ENCODE measurements around the gene KCMF1. TPM values are rescaled to one million over a fixed set of nuclear protein-coding genes. Genes with fewer than 3 reads are reported as not detected.

The KCMF1 gene
- polyA plus RNA-seq, 3 donors, result 22.5 to 52.9 (median 28.5) TPM

DNA sequence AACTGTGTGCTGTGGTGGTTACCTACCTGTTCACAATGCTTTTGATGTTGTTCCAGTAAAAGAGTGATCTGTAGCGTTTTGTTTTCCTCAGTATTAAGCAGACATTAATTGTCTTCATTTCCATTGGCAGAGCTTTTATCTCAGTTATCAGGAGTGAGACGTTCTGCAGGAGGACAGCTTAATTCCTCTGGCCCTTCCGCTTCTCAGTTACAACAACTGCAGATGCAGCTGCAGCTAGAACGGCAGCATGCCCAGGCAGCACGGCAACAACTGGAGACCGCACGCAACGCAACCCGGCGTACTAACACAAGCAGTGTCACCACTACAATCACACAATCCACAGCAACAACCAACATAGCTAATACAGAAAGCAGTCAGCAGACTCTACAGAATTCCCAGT, 78.3 kb downstream of the KCMF1 start:
- Histone ChIP-seq H3K9me3 (replicated peaks in 1 of 2; ENCODE audit: control insufficient read depth in 1 of 2, insufficient read depth in 1 of 2, low read length in 2 of 2) (no peaks in the 10 kb centered on the region), H4K20me1 (ENCODE audit: insufficient read depth, low read length) (peaks cover 4% of the 10 kb centered on the region), H3K27ac (ENCODE audit: low read depth in 1 of 2, low read length in 2 of 2) (peak overlapping the region in 1 of 2 donors; percentile 35), H3K4me2 (replicated peaks; ENCODE audit: extremely low read depth, low read length, poor library complexity, severe bottlenecking) (no peak overlapping the region), H2AFZ (ENCODE audit: insufficient read depth, low read depth, low read length, poor library complexity, severe bottlenecking) (no peak overlapping the region), H3K79me2 (ENCODE audit: insufficient read depth, low read length) (no peaks in the 10 kb centered on the region), H3K36me3 (replicated peaks in 1 of 2; ENCODE audit: control insufficient read depth in 1 of 2, insufficient read depth in 2 of 2, low read length in 2 of 2) (peaks cover 67 to 91% of the 10 kb centered on the region in 2 donors), H3K4me1 (ENCODE audit: control insufficient read depth in 1 of 2, insufficient read depth in 2 of 2, low read length in 2 of 2) (peaks cover 9 to 13% of the 10 kb centered on the region in 2 donors), H3K27me3 (ENCODE audit: control insufficient read depth in 2 of 2, insufficient read depth in 2 of 2, low read length in 2 of 2) (no peaks in the 10 kb centered on the region), H3K9ac (ENCODE audit: insufficient read depth, low read length, poor library complexity, severe bottlenecking) (no peak overlapping the region), H3K4me3 (replicated peaks in 1 of 3; ENCODE audit: low read depth in 2 of 3, low read length in 3 of 3) (no peak overlapping the region)
- WGBS (ENCODE audit: insufficient coverage), result 94% methylated on average over 2 of the region's 10 CpGs
- TF ChIP-seq, protein P1, sequence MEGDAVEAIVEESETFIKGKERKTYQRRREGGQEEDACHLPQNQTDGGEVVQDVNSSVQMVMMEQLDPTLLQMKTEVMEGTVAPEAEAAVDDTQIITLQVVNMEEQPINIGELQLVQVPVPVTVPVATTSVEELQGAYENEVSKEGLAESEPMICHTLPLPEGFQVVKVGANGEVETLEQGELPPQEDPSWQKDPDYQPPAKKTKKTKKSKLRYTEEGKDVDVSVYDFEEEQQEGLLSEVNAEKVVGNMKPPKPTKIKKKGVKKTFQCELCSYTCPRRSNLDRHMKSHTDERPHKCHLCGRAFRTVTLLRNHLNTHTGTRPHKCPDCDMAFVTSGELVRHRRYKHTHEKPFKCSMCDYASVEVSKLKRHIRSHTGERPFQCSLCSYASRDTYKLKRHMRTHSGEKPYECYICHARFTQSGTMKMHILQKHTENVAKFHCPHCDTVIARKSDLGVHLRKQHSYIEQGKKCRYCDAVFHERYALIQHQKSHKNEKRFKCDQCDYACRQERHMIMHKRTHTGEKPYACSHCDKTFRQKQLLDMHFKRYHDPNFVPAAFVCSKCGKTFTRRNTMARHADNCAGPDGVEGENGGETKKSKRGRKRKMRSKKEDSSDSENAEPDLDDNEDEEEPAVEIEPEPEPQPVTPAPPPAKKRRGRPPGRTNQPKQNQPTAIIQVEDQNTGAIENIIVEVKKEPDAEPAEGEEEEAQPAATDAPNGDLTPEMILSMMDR (IDR thresholded peaks at IDR 0.05), result no peak
- Mint-ChIP-seq H3K4me1 (peaks cover 13% of the 10 kb centered on the region), H3K4me3 (no peak overlapping the region), H3K36me3 (peaks cover 71 to 81% of the 10 kb centered on the region in 2 donors), H3K27ac (peak overlapping the region in 1 of 7 donors; percentile 46), H3K27me3 (ENCODE audit: low read depth in 3 of 3) (peaks cover 0 to 1% (median 0%) of the 10 kb centered on the region in 3 donors), H3K9me3 (no peaks in the 10 kb centered on the region)
- intact Hi-C loops (cut with micrococcal nuclease), result no loop called here
- DNase-seq, result no peak

DNA sequence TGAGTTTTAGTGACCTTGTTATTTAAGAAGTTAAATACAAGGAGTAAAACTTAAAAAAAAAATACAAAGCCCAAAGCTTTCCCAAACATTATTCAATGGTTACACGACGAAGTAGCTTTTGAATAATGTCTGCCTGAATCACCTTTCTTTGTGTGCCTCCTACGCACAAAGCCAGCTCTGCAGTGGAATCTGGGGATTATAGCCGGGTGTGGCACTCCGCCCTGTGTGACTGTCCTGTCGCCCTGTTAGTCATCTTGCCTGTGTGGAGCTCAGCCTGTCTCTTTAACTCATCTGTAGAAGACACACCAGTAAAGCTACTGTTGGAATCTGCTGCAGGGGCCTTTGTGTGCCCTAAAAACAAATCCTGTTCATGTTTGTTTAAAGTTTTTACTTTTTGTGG, 82.8 kb downstream of the KCMF1 start:
- H3K4me2 ChIP-seq (replicated peaks; ENCODE audit: extremely low read depth, low read length, poor library complexity, severe bottlenecking), result peak overlapping the region; percentile 69
- 29% methylated on average over 4 of the region's 6 CpGs for WGBS (ENCODE audit: insufficient coverage)
- peak overlapping the region; percentile 43 to 86 for H3K27ac ChIP-seq (ENCODE audit: low read depth in 1 of 2, low read length in 2 of 2)
- peak overlapping the region; percentile 39 for H3K9ac ChIP-seq (ENCODE audit: insufficient read depth, low read length, poor library complexity, severe bottlenecking)
- H3K27ac Mint-ChIP-seq, result peak overlapping the region; percentile 38 to 95 (median 79)
- peak; percentile 62 to 75 (median 75) for DNase-seq
- H4K20me1 ChIP-seq (ENCODE audit: insufficient read depth, low read length), result no peaks in the 10 kb centered on the region
- H3K4me1 Mint-ChIP-seq, result peaks cover 59% of the 10 kb centered on the region
- no peaks in the 10 kb centered on the region for H3K27me3 ChIP-seq (ENCODE audit: control insufficient read depth in 2 of 2, insufficient read depth in 2 of 2, low read length in 2 of 2)
- H3K4me3 ChIP-seq (replicated peaks in 1 of 3; ENCODE audit: low read depth in 2 of 3, low read length in 3 of 3), result peak overlapping the region in 1 of 3 experiments; percentile 60
- no peak overlapping the region for H2AFZ ChIP-seq (ENCODE audit: insufficient read depth, low read depth, low read length, poor library complexity, severe bottlenecking)
- H3K4me3 Mint-ChIP-seq, result peak overlapping the region; percentile 56 to 62
- H3K36me3 Mint-ChIP-seq, result peaks cover 40 to 44% of the 10 kb centered on the region in 2 donors
- H3K27me3 Mint-ChIP-seq (ENCODE audit: low read depth in 3 of 3), result no peaks in the 10 kb centered on the region
- peaks cover 49 to 59% of the 10 kb centered on the region in 2 donors for H3K4me1 ChIP-seq (ENCODE audit: control insufficient read depth in 1 of 2, insufficient read depth in 2 of 2, low read length in 2 of 2)
- H3K36me3 ChIP-seq (replicated peaks in 1 of 2; ENCODE audit: control insufficient read depth in 1 of 2, insufficient read depth in 2 of 2, low read length in 2 of 2), result peaks cover 29 to 46% of the 10 kb centered on the region in 2 donors
- TF ChIP-seq, protein P1 (IDR thresholded peaks at IDR 0.05), result no peak
- peaks cover 0 to 2% (median 0%) of the 10 kb centered on the region in 7 donors for H3K9me3 Mint-ChIP-seq
- intact Hi-C loops (cut with micrococcal nuclease), result no loop called here
- no peaks in the 10 kb centered on the region for H3K79me2 ChIP-seq (ENCODE audit: insufficient read depth, low read length)
- H3K9me3 ChIP-seq (replicated peaks in 1 of 2; ENCODE audit: control insufficient read depth in 1 of 2, insufficient read depth in 1 of 2, low read length in 2 of 2), result no peaks in the 10 kb centered on the region
